ENCODE data around the gene F13B. TPM values are rescaled to one million over a fixed set of nuclear protein-coding genes. Genes with fewer than 3 reads are reported as not detected.
"Not testable (repeated sequence)": the region's sequence is repeated elsewhere in the genome, so short reads cannot be mapped to it uniquely, and the experiment has no call there.

F13B gene, protein sequence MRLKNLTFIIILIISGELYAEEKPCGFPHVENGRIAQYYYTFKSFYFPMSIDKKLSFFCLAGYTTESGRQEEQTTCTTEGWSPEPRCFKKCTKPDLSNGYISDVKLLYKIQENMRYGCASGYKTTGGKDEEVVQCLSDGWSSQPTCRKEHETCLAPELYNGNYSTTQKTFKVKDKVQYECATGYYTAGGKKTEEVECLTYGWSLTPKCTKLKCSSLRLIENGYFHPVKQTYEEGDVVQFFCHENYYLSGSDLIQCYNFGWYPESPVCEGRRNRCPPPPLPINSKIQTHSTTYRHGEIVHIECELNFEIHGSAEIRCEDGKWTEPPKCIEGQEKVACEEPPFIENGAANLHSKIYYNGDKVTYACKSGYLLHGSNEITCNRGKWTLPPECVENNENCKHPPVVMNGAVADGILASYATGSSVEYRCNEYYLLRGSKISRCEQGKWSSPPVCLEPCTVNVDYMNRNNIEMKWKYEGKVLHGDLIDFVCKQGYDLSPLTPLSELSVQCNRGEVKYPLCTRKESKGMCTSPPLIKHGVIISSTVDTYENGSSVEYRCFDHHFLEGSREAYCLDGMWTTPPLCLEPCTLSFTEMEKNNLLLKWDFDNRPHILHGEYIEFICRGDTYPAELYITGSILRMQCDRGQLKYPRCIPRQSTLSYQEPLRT
- polyA plus RNA-seq (2013, experiment 1 of 2): not detected
- polyA plus RNA-seq (2013, experiment 2 of 2): not detected

DNA sequence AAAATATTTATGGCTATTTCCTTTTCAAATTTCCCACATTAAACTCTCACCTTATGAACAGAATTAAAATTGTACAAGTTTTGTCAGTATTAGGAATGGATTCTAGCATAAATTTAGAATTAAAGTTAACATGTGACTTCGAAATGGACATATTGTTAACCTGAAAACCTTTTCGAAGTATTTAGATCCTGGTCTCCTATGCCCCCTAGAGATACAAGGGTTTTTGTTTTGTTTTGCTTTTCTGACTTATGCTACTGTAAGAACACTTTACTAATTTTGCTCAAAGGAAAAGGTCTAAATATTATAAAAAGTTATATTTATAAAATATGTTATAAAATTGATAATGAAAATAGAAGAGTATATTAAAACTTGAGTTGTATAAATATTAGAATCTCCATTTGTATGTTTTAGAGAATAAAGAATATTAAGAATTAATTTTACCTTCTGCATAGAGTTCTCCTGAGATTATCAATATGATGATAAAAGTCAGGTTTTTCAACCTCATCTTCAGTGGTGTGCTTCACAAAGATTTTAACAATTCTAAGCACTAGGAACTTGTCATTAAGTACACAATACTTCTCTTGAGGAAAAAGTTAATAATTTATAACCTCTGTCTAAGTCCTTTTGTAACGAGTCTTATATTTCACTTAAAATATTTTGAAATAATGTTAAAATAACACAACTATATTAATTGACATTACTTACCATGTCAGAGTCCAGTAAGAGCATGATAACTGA lies at the start of gene F13B:
TSS of gene F13B (minus strand) at position 542 of the 738 bp plus-strand sequence. CDS start at position 505, 37 bp downstream.
- WGBS: 88% methylated on average over 2 of the region's 3 CpGs
- no peak within 1 kb of the TSS for H3K9ac ChIP-seq (ENCODE audit: low read depth, low read length)
- no peaks in the 10 kb centered on the region for H3K4me1 ChIP-seq (ENCODE audit: insufficient read depth, low read length)
- H3K4me3 ChIP-seq (ENCODE audit: low read length): no peak within 1 kb of the TSS
- H3K9me3 ChIP-seq (ENCODE audit: insufficient read depth, low read depth, low read length): no peaks in the 10 kb centered on the region
- no peaks in the 10 kb centered on the region for H3K27me3 ChIP-seq (ENCODE audit: insufficient read depth, low read length)
- no peaks in the 10 kb centered on the region for H3K36me3 ChIP-seq (ENCODE audit: insufficient read depth, low read length)
- H3K27ac ChIP-seq (ENCODE audit: low read depth, low read length): no peak within 1 kb of the TSS

DNA sequence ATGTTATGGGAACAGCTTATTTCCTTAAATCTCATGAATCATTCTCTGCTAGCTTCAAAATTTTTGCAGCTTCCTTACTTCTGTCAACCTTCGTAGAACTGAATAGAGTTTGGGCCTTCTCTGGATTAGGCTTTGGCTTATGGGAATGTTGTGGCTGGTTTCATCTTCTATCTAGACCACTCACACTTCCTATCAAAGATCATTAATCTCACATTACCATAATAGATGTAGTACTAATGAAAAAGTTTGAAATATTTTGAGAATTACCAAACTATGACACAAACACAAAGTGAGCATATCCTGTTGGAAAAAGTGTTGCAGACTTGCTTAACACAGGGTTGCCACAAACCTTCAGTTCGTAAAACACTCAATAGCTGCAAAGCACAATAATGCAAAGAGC lies 49.1 kb upstream of the F13B start:
- peaks cover 76% of the 10 kb centered on the region for H3K36me3 ChIP-seq (ENCODE audit: insufficient read depth, low read length)
- H3K27ac ChIP-seq (ENCODE audit: low read depth, low read length): no peak overlapping the region
- 96% methylated on average over 2 of the region's 2 CpGs for WGBS
- H3K9me3 ChIP-seq (ENCODE audit: insufficient read depth, low read depth, low read length): no peaks in the 10 kb centered on the region
- no peak overlapping the region for H3K9ac ChIP-seq (ENCODE audit: low read depth, low read length)
- H3K4me3 ChIP-seq (ENCODE audit: low read length): no peak overlapping the region
- H3K27me3 ChIP-seq (ENCODE audit: insufficient read depth, low read length): no peaks in the 10 kb centered on the region
- H3K4me1 ChIP-seq (ENCODE audit: insufficient read depth, low read length): no peaks in the 10 kb centered on the region

DNA sequence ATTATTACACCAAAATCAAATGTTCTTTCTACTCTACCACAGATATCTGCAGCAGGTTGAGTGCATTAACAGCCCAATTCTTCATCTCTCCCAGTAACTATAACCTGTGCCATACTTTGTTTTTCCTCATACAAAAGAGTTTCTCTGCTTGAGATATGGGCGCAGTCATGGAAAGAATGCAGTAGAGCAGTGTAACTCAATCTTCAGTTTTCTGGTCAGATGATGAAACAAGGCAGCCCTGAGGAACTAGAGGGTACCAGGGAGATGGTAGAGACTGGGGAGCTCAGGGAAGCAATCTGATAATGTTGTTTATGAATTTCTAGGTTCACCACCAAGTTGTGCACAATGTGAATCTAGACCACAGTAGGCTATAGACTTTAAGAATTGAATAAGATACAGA lies 39.8 kb upstream of the F13B start:
- WGBS: 98% methylated on average over 1 of the region's 1 CpG

DNA sequence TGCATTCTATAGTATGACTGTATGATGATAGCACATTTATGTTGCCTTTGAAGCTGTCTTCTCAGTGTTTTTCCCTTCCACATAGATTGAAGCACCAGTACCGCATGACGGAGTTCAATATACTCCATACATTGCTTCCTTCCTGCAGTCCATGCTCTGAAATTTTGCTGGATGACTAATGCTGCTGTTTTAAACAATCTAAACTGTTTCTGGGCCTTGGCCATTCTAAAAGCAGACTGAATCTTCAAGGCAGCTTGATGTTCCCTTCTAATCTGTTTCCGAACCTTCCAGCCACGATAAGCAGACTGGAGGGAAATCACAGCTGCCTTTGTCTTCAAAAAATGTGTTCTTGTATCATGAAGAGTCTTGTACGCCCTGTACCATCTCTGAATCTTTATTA lies 36.2 kb upstream of the F13B start:
- Histone ChIP-seq H3K9me3 (ENCODE audit: insufficient read depth, low read depth, low read length) (peaks cover 40% of the 10 kb centered on the region), H3K4me1 (ENCODE audit: insufficient read depth, low read length) (no peaks in the 10 kb centered on the region), H3K4me3 (ENCODE audit: low read length) (no peak overlapping the region), H3K27me3 (ENCODE audit: insufficient read depth, low read length) (no peaks in the 10 kb centered on the region), H3K27ac (ENCODE audit: low read depth, low read length) (no peak overlapping the region), H3K36me3 (ENCODE audit: insufficient read depth, low read length) (peaks cover 65% of the 10 kb centered on the region), H3K9ac (ENCODE audit: low read depth, low read length) (no peak overlapping the region)
- 97% methylated on average over 4 of the region's 5 CpGs for WGBS

More for the DNA sequence above, 39.8 kb upstream of the F13B start:
- no peak overlapping the region for H3K27ac ChIP-seq (ENCODE audit: low read depth, low read length)
- H3K36me3 ChIP-seq (ENCODE audit: insufficient read depth, low read length): peaks cover 79% of the 10 kb centered on the region
- no peak overlapping the region for H3K4me3 ChIP-seq (ENCODE audit: low read length)
- H3K9ac ChIP-seq (ENCODE audit: low read depth, low read length): no peak overlapping the region
- H3K4me1 ChIP-seq (ENCODE audit: insufficient read depth, low read length): no peaks in the 10 kb centered on the region
- H3K27me3 ChIP-seq (ENCODE audit: insufficient read depth, low read length): no peaks in the 10 kb centered on the region
- H3K9me3 ChIP-seq (ENCODE audit: insufficient read depth, low read depth, low read length): peaks cover 32% of the 10 kb centered on the region

DNA sequence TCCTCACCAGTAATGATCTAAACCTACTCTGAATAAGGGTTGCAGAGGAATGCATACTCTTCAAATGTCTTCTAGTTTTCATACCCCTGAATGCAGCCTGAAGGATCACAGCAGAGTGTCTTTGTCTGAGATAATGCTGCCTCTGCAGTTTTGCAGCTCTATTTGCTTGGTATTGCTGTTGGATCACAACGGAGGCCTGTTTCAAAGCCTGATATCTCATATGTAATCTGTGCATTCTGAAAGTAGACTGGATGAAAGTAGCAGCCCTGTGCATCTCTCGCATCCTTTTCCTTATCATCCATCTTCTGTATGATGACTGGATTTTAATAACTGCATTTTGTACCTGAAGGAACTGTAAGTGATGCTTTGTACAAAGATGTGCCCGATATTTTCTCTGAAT lies 34.9 kb upstream of the F13B start:
- Histone ChIP-seq H3K27me3 (ENCODE audit: insufficient read depth, low read length) (no peaks in the 10 kb centered on the region), H3K9ac (ENCODE audit: low read depth, low read length) (no peak overlapping the region), H3K36me3 (ENCODE audit: insufficient read depth, low read length) (peaks cover 61% of the 10 kb centered on the region), H3K4me3 (ENCODE audit: low read length) (no peak overlapping the region), H3K27ac (ENCODE audit: low read depth, low read length) (no peak overlapping the region), H3K9me3 (ENCODE audit: insufficient read depth, low read depth, low read length) (peaks cover 40% of the 10 kb centered on the region), H3K4me1 (ENCODE audit: insufficient read depth, low read length) (no peaks in the 10 kb centered on the region)
- WGBS: 95% methylated on average over 3 of the region's 3 CpGs

DNA sequence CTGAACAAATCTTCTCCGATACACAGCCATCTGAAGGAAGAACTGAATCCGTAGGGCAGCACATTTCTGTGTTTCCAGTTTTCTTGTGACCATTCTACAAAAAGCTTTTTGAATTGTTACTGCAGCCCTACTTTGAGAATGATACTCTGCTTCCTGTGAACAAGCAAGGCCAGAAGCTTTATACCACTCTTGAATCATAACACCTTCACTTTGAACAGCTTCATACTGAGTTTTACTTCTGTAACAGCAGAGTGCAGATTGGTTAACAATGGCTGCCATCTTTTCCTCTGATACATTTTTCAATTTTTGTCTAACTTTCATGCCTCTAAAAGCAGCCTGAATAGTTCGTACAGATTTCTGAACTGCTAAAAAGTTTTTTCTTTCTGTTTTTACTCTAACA lies 33.6 kb upstream of the F13B start:
- H3K4me3 ChIP-seq (ENCODE audit: low read length): no peak overlapping the region
- peaks cover 59% of the 10 kb centered on the region for H3K36me3 ChIP-seq (ENCODE audit: insufficient read depth, low read length)
- H3K9ac ChIP-seq (ENCODE audit: low read depth, low read length): no peak overlapping the region
- 97% methylated on average over 3 of the region's 3 CpGs for WGBS
- H3K4me1 ChIP-seq (ENCODE audit: insufficient read depth, low read length): no peaks in the 10 kb centered on the region
- no peaks in the 10 kb centered on the region for H3K27me3 ChIP-seq (ENCODE audit: insufficient read depth, low read length)
- H3K9me3 ChIP-seq (ENCODE audit: insufficient read depth, low read depth, low read length): peaks cover 37% of the 10 kb centered on the region
- no peak overlapping the region for H3K27ac ChIP-seq (ENCODE audit: low read depth, low read length)

DNA sequence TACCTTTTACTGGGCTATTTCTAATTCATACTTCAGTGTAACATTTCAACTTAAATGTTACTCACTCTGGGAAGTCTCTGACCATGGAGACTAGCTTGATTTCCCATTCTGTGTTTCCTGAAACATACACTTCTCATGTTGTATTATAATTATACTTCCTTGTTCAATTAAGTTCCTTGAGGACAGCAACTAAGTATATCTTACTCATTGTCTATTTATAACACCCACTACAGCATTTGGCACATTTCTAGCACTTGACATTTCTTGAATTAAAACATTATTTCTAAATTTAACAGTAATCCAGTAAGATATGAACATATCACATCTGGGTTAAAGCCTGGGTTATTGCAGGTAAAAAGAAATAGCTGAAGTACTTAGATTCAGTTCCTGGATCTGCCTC lies 32.4 kb upstream of the F13B start:
- no peak overlapping the region for H3K27ac ChIP-seq (ENCODE audit: low read depth, low read length)
- H3K9ac ChIP-seq (ENCODE audit: low read depth, low read length): no peak overlapping the region
- peaks cover 31% of the 10 kb centered on the region for H3K9me3 ChIP-seq (ENCODE audit: insufficient read depth, low read depth, low read length)
- peaks cover 58% of the 10 kb centered on the region for H3K36me3 ChIP-seq (ENCODE audit: insufficient read depth, low read length)
- H3K4me3 ChIP-seq (ENCODE audit: low read length): no peak overlapping the region
- H3K27me3 ChIP-seq (ENCODE audit: insufficient read depth, low read length): no peaks in the 10 kb centered on the region
- no peaks in the 10 kb centered on the region for H3K4me1 ChIP-seq (ENCODE audit: insufficient read depth, low read length)

DNA sequence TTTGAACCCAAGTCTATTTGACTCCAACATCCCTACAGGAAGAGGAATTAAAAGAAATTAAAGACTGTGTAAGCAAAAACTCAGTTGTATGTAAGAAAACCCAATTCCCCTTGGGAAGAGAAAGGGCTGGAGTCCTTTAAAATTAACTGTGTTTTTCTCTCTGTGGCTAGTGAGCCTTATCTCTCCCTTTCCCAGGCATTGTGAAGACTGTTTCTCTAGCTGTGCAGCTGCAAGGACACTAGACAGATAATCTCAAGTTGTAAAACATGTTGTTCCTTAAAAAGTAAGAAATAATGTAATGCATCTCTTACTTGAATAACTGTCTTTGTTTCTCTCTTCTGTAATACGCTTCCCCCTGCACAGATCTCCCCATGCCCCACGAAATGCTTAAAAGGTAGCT lies 29.9 kb upstream of the F13B start:
- H3K36me3 ChIP-seq (ENCODE audit: insufficient read depth, low read length): peaks cover 60% of the 10 kb centered on the region
- 94% methylated on average over 2 of the region's 2 CpGs for WGBS
- not testable (repeated sequence) for H3K9ac ChIP-seq (ENCODE audit: low read depth, low read length); H3K4me3 ChIP-seq (ENCODE audit: low read length); H3K4me1 ChIP-seq (ENCODE audit: insufficient read depth, low read length); H3K9me3 ChIP-seq (ENCODE audit: insufficient read depth, low read depth, low read length); H3K27me3 ChIP-seq (ENCODE audit: insufficient read depth, low read length); H3K27ac ChIP-seq (ENCODE audit: low read depth, low read length)

DNA sequence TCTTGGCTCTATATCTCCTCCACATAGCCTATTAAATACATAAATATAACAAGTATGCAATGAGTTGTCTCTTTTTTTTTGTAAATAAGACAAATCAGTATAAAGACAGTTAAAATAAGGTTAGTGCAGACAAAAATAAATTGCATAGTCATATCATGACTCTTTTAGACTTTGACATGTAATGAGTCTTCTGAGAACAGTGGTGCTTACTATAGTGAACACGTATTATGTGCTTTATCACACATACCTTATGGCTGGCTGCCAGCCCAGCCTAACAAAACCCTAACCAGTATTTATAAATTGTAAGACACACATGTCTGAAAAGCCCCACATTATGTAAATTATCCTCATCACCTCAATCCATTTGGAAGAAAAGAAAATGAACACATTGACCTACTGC lies 29.1 kb upstream of the F13B start:
- Histone ChIP-seq H3K4me1 (ENCODE audit: insufficient read depth, low read length) (no peaks in the 10 kb centered on the region), H3K4me3 (ENCODE audit: low read length) (no peak overlapping the region), H3K27ac (ENCODE audit: low read depth, low read length) (no peak overlapping the region), H3K9me3 (ENCODE audit: insufficient read depth, low read depth, low read length) (0 out of 2 replicates have a peak, but pooled peaks cover under 1% of the 10 kb centered on the region), H3K9ac (ENCODE audit: low read depth, low read length) (no peak overlapping the region), H3K27me3 (ENCODE audit: insufficient read depth, low read length) (no peaks in the 10 kb centered on the region), H3K36me3 (ENCODE audit: insufficient read depth, low read length) (peaks cover 68% of the 10 kb centered on the region)
- WGBS: 100% methylated on average over 1 of the region's 1 CpG

DNA sequence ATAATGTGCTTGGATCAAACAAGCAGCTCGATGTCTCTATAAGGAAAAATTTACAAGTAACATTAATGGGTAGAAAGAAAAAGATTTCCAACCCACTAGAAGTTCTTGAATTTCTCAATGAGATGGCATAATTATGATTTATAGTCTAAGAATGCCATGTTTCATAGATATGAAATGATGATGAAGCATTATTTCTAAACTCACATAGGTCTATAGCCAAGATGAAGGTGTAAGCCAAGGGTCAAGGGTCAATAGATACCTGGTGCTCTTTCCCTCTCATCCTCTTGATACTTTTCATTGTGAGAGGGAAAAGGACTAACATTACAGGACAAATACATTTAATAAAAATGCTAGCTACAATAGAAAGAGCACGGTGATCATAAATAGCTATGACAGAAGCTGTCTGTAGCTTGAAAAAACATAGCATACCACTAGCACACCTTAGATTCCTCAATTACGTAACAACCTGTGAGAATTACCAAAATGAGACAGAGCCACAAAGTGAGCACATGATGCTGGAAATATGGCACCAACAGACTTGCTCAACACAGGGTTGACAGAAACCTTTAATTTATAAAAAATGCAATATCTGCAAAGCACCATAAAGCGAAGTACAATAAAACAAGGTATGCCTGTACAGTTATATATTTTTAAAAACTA lies 26.3 kb upstream of the F13B start:
- WGBS: 100% methylated on average over 2 of the region's 4 CpGs
- no peak overlapping the region for H3K9ac ChIP-seq (ENCODE audit: low read depth, low read length)
- no peak overlapping the region for H3K4me3 ChIP-seq (ENCODE audit: low read length)
- H3K27me3 ChIP-seq (ENCODE audit: insufficient read depth, low read length): no peaks in the 10 kb centered on the region
- H3K36me3 ChIP-seq (ENCODE audit: insufficient read depth, low read length): peaks cover 90% of the 10 kb centered on the region
- H3K9me3 ChIP-seq (ENCODE audit: insufficient read depth, low read depth, low read length): no peaks in the 10 kb centered on the region
- no peaks in the 10 kb centered on the region for H3K4me1 ChIP-seq (ENCODE audit: insufficient read depth, low read length)
- H3K27ac ChIP-seq (ENCODE audit: low read depth, low read length): no peak overlapping the region
